Measurements from ENCODE around the gene PI16. TPM values are rescaled to one million over a fixed set of nuclear protein-coding genes. Genes with fewer than 3 reads are reported as not detected.

Gene PI16
- total RNA-seq, 1 experiment from 2014 or later, result not detected

GRCh38 chr6:36980129-36980528 lies 25.6 kb downstream of the PI16 start:
- in situ Hi-C loops (cut with HindIII; ENCODE audit: low pct_unique_long_range_greater_than_20kb, low sequenced_read_pairs) (no loop called here), intact Hi-C loops (cut with micrococcal nuclease; ENCODE audit: unreplicated experiment) (loop anchor here (10.0 kb wide), 1 partner anchor 95 kb away; the partner anchor contains the start of gene C6orf89)
- no peaks in the 10 kb centered on the region for H3K9me3 ChIP-seq (ENCODE audit: control insufficient read depth, insufficient read depth, low read depth, low read length)
- no TSS peak for BruUV-seq (replicated peaks)
- H3K4me3 ChIP-seq (ENCODE audit: low read depth in 2 of 2, low read length in 2 of 2), result no peak overlapping the region
- H3K4me1 ChIP-seq (ENCODE audit: control insufficient read depth, insufficient read depth, low read length), result peaks cover 24% of the 10 kb centered on the region
- TF ChIP-seq TCF7L2 (IDR thresholded peaks at IDR 0.05; ENCODE audit: low read depth, low read length) (no peak), CTCF (IDR thresholded peaks at IDR 0.05) (no peak), SIN3A (IDR thresholded peaks at IDR 0.05; ENCODE audit: borderline replicate concordance, insufficient read depth, low read depth, low read length) (no peak), POLR2AphosphoS5 (IDR thresholded peaks at IDR 0.05; ENCODE audit: low read depth, low read length) (no peak), REST (IDR thresholded peaks at IDR 0.05; ENCODE audit: insufficient read depth in 1 of 2, low read depth in 2 of 2, low read length in 1 of 2) (no peak)
- no peaks in the 10 kb centered on the region for H3K27me3 ChIP-seq (ENCODE audit: control insufficient read depth, insufficient read depth, low read length)
- H3K27ac ChIP-seq (ENCODE audit: low read length), result no peak overlapping the region
- ATAC-seq (no peak), DNase-seq (ENCODE audit: low read depth, low spot score) (no peak)
- POLR2A ChIA-PET, result no interaction called here
- CTCF ChIA-PET, result no interaction called here
- H3K36me3 ChIP-seq (ENCODE audit: control insufficient read depth, insufficient read depth, low read length), result peaks cover 10% of the 10 kb centered on the region; the same call in 1 of the 2 replicates

- TF ChIP-seq CTCF (IDR thresholded peaks at IDR 0.05) (0 out of 2 replicates have a peak, but pooled peaks have one; percentile 27), TCF7L2 (IDR thresholded peaks at IDR 0.05; ENCODE audit: low read depth, low read length) (no peak), REST (IDR thresholded peaks at IDR 0.05; ENCODE audit: insufficient read depth in 1 of 2, low read depth in 2 of 2, low read length in 1 of 2) (no peak)
- POLR2A ChIA-PET, result no interaction called here
- no peak overlapping the region for H3K4me3 ChIP-seq (ENCODE audit: low read depth in 2 of 2, low read length in 2 of 2)
- BruUV-seq (replicated peaks), result no TSS peak
- H3K27ac ChIP-seq (ENCODE audit: low read length), result no peak overlapping the region
- no peaks in the 10 kb centered on the region for H3K9me3 ChIP-seq (ENCODE audit: control insufficient read depth, insufficient read depth, low read depth, low read length)
- intact Hi-C loops (cut with micrococcal nuclease; ENCODE audit: unreplicated experiment) (loop anchor here (10.0 kb wide), 1 partner anchor 96 kb away; the partner anchor contains the start of gene C6orf89), in situ Hi-C loops (cut with HindIII; ENCODE audit: low pct_unique_long_range_greater_than_20kb, low sequenced_read_pairs) (no loop called here)
- peaks cover 24% of the 10 kb centered on the region for H3K4me1 ChIP-seq (ENCODE audit: control insufficient read depth, insufficient read depth, low read length)
- ATAC-seq (no peak), DNase-seq (ENCODE audit: low read depth, low spot score) (no peak)
- peaks cover 13% of the 10 kb centered on the region; the same call in 1 of the 2 replicates for H3K36me3 ChIP-seq (ENCODE audit: control insufficient read depth, insufficient read depth, low read length)
- no peaks in the 10 kb centered on the region for H3K27me3 ChIP-seq (ENCODE audit: control insufficient read depth, insufficient read depth, low read length)
- CTCF ChIA-PET, result interaction anchor here (1.1 kb wide), 1 partner anchor 67 kb away, joined by 7 read pairs; no protein-coding TSS in a partner anchor
Measured at GRCh38 chr6:36980876-36981619, 26.5 kb downstream of the PI16 start.

Data from Panc1 (cell line).